IMR-90 (cell line): Measurements from ENCODE around the gene NRCAM. TPM values are rescaled to one million over a fixed set of nuclear protein-coding genes. Genes with fewer than 3 reads are reported as not detected.

Experiments
- ATAC-seq: fragments of 200-7000 bp; cut with Tn5 transposase; 2 replicates; pipeline ENCODE4 v1.9.1; 2020; ENCODE audit warnings: low read depth, mild to moderate bottlenecking, moderate library complexity
- BruUV-seq: library from RNA; stranded (reverse); fragments of 400-500 nt; replicated peaks from 2 replicates; lab custom pipeline; 2021; lab: Mats Ljungman, UMichigan
- CTCF ChIA-PET: fragments of 300-600 bp; formaldehyde crosslinking; extraction: SDS; loops from one replicate; lab custom pipeline; 2021; ENCODE audit warnings: antibody characterized with exemption; lab: Yijun Ruan, JAX
- POLR2A ChIA-PET: fragments of 300-600 bp; sonication (Branson Sonifier 250); formaldehyde crosslinking; loops from one replicate; lab custom pipeline; 2022; ENCODE audit warnings: antibody characterized with exemption; ENCODE audit not compliant: unreplicated experiment; lab: Charles Lee
- DNase-seq: peaks from one replicate; pipeline ENCODE4 v3.0.0; 2013
- H2AFZ ChIP-seq: replicated peaks from 2 replicates; pipeline ENCODE3; 2013; ENCODE audit warnings: low read length, mild to moderate bottlenecking; ENCODE audit not compliant: poor library complexity
- H2AK5ac ChIP-seq: 2 replicates; pipeline ENCODE4 v1.6.1; 2013; ENCODE audit warnings: low read depth, low read length, inconsistent platforms
- H2AK9ac ChIP-seq: replicated peaks from 2 replicates; pipeline ENCODE3; 2013; ENCODE audit warnings: mild to moderate bottlenecking, low read depth, low read length, moderate library complexity; ENCODE audit not compliant: poor library complexity
- H2BK120ac ChIP-seq: 2 replicates; pipeline ENCODE4 v1.6.1; 2013; ENCODE audit warnings: low read depth, low read length, inconsistent platforms
- H2BK15ac ChIP-seq: 3 replicates; pipeline ENCODE4 v1.6.1; 2013; ENCODE audit warnings: low read depth, low read length, inconsistent platforms
- H2BK20ac ChIP-seq: 2 replicates; pipeline ENCODE4 v1.6.1; 2013; ENCODE audit warnings: low read depth, mild to moderate bottlenecking, inconsistent platforms, low read length, moderate library complexity
- H2BK5ac ChIP-seq: 2 replicates; pipeline ENCODE4 v1.6.1; 2013; ENCODE audit warnings: mild to moderate bottlenecking, low read depth, low read length, inconsistent platforms; ENCODE audit not compliant: poor library complexity, severe bottlenecking
- H3K14ac ChIP-seq: replicated peaks from 2 replicates; pipeline ENCODE4 v1.6.1; 2013; ENCODE audit warnings: low read depth, low read length, inconsistent platforms
- H3K18ac ChIP-seq: 2 replicates; pipeline ENCODE4 v1.6.1; 2013; ENCODE audit warnings: low read depth, low read length, control low read depth
- H3K23ac ChIP-seq: 2 replicates; pipeline ENCODE4 v1.6.1; 2013; ENCODE audit warnings: low read depth, low read length, inconsistent platforms
- H3K27ac ChIP-seq: 2 replicates; pipeline ENCODE4 v1.5.1; 2013; ENCODE audit warnings: mild to moderate bottlenecking, control low read depth, low read length; ENCODE audit not compliant: insufficient read depth
- H3K27me3 ChIP-seq: 2 replicates; pipeline ENCODE4 v1.6.1; 2013; ENCODE audit warnings: low read length; ENCODE audit not compliant: control insufficient read depth, insufficient read depth
- H3K36me3 ChIP-seq: 2 replicates; pipeline ENCODE4 v1.6.1; 2013; ENCODE audit warnings: low read length, mixed read lengths; ENCODE audit not compliant: control insufficient read depth, insufficient read depth
- H3K4ac ChIP-seq: 2 replicates; pipeline ENCODE4 v1.6.1; 2013; ENCODE audit warnings: low read depth, low read length, inconsistent platforms
- H3K4me1 ChIP-seq: 2 replicates; pipeline ENCODE4 v1.6.1; 2013; ENCODE audit warnings: low read length, mixed read lengths; ENCODE audit not compliant: control insufficient read depth, insufficient read depth
- H3K4me2 ChIP-seq: 2 replicates; pipeline ENCODE4 v1.6.1; 2013; ENCODE audit warnings: low read depth, mild to moderate bottlenecking, control low read depth, low read length, moderate library complexity
- H3K4me3 ChIP-seq: 2 replicates; pipeline ENCODE4 v1.5.1; 2013; ENCODE audit warnings: low read depth, mild to moderate bottlenecking, control low read depth, low read length, moderate library complexity; ENCODE audit not compliant: insufficient read depth
- H3K56ac ChIP-seq: 2 replicates; pipeline ENCODE4 v1.6.1; 2013; ENCODE audit warnings: low read length, inconsistent platforms; ENCODE audit not compliant: insufficient read depth; ENCODE audit errors: extremely low read depth
- H3K79me1 ChIP-seq, 2 experiments: 2 replicates each; pipeline ENCODE4 v1.6.1; 2013; ENCODE audit warnings: low read length in 2 of 2, inconsistent platforms in 1 of 2, low read depth in 1 of 2
- H3K9ac ChIP-seq: 2 replicates; pipeline ENCODE4 v1.6.1; 2013; ENCODE audit warnings: low read depth, low read length, control low read depth
- H3K9me1 ChIP-seq: 2 replicates; pipeline ENCODE4 v1.6.1; 2013; ENCODE audit warnings: low read length, inconsistent platforms; ENCODE audit not compliant: insufficient read depth
- H3K9me3 ChIP-seq: 2 replicates; pipeline ENCODE4 v1.6.1; 2013; ENCODE audit warnings: low read length; ENCODE audit not compliant: control insufficient read depth, insufficient read depth
- H4K20me1 ChIP-seq: 2 replicates; pipeline ENCODE4 v1.6.1; 2013; ENCODE audit warnings: low read length, inconsistent platforms; ENCODE audit not compliant: insufficient read depth
- H4K5ac ChIP-seq: 2 replicates; pipeline ENCODE4 v1.6.1; 2013; ENCODE audit warnings: mild to moderate bottlenecking, low read depth, low read length, control low read depth
- H4K8ac ChIP-seq, 2 experiments: 2 replicates each; pipeline ENCODE4 v1.6.1; 2013; ENCODE audit warnings: low read depth in 2 of 2, low read length in 2 of 2, control low read depth in 1 of 2, inconsistent platforms in 1 of 2
- H4K91ac ChIP-seq: 2 replicates; pipeline ENCODE4 v1.6.1; 2013; ENCODE audit warnings: low read depth, low read length, inconsistent platforms; ENCODE audit not compliant: insufficient read depth
- BHLHE40 ChIP-seq: fragments of 150-350 bp; IDR thresholded peaks from 2 replicates; pipeline ENCODE4 v1.6.1; 2016; ENCODE audit warnings: mild to moderate bottlenecking, low read depth, low read length
- CEBPB ChIP-seq: IDR thresholded peaks from 2 replicates; pipeline ENCODE4 v1.6.1; 2012; ENCODE audit warnings: low read depth, low read length, improper control_type of control experiment
- CHD1 ChIP-seq: IDR thresholded peaks from 2 replicates; pipeline ENCODE4 v1.6.1; 2012; ENCODE audit warnings: low read depth, low read length, improper control_type of control experiment
- CTCF ChIP-seq: conservative IDR thresholded peaks from 2 replicates; pipeline ENCODE4 v1.5.1; 2012; ENCODE audit warnings: mild to moderate bottlenecking, low read depth, low read length, improper control_type of control experiment
- ELK1 ChIP-seq: fragments of 150-350 bp; IDR thresholded peaks from 2 replicates; pipeline ENCODE4 v1.6.1; 2016; ENCODE audit warnings: low read depth, mild to moderate bottlenecking, low read length, moderate library complexity, borderline replicate concordance
- FOS ChIP-seq: fragments of 150-350 bp; IDR thresholded peaks from 2 replicates; pipeline ENCODE4 v1.6.1; 2016; ENCODE audit warnings: low read depth, low read length
- MAFK ChIP-seq: IDR thresholded peaks from 2 replicates; pipeline ENCODE4 v1.6.1; 2012; ENCODE audit warnings: low read depth, low read length, improper control_type of control experiment
- MAZ ChIP-seq: IDR thresholded peaks from 2 replicates; pipeline ENCODE4 v1.6.1; 2012; ENCODE audit warnings: low read depth, mild to moderate bottlenecking, low read length, improper control_type of control experiment, moderate library complexity, borderline replicate concordance
- MXI1 ChIP-seq: IDR thresholded peaks from 2 replicates; pipeline ENCODE4 v1.6.1; 2012; ENCODE audit warnings: low read depth, mild to moderate bottlenecking, low read length, moderate library complexity, borderline replicate concordance
- NFE2L2 ChIP-seq: fragments of 150-350 bp; IDR thresholded peaks from 2 replicates; pipeline ENCODE4 v1.6.1; 2016; ENCODE audit warnings: low read depth, mild to moderate bottlenecking, low read length
- POLR2A ChIP-seq: IDR thresholded peaks from 2 replicates; pipeline ENCODE4 v1.6.1; 2012; ENCODE audit warnings: mild to moderate bottlenecking, low read depth, low read length
- RAD21 ChIP-seq: IDR thresholded peaks from 2 replicates; pipeline ENCODE4 v1.6.1; 2012; ENCODE audit warnings: low read length, improper control_type of control experiment
- RCOR1 ChIP-seq: IDR thresholded peaks from 2 replicates; pipeline ENCODE4 v1.6.1; 2012; ENCODE audit warnings: mild to moderate bottlenecking, low read length, improper control_type of control experiment; ENCODE audit not compliant: insufficient replicate concordance
- RFX5 ChIP-seq: IDR thresholded peaks from 2 replicates; pipeline ENCODE4 v1.8.0; 2012; ENCODE audit warnings: low read depth, mild to moderate bottlenecking, low read length, moderate library complexity
- SMC3 ChIP-seq: fragments of 150-350 bp; IDR thresholded peaks from 2 replicates; pipeline ENCODE4 v1.6.1; 2016; ENCODE audit warnings: low read depth, mild to moderate bottlenecking, antibody characterized with exemption, low read length, moderate library complexity
- USF2 ChIP-seq: fragments of 150-350 bp; IDR thresholded peaks from 2 replicates; pipeline ENCODE4 v1.6.1; 2017; ENCODE audit warnings: mild to moderate bottlenecking, antibody characterized with exemption, low read length, low read depth
- WGBS, 2 experiments: methylation state at CpG; one replicate each; pipeline versions ENCODE4 v1.1.5 to v1.1.7; 2013; ENCODE audit warnings: missing lambda C conversion rate in 2 of 2; ENCODE audit not compliant: insufficient read length in 1 of 2; ENCODE audit errors: extremely low coverage in 2 of 2; 5-methylcytosine and 5-hydroxymethylcytosine counted together
- dilution Hi-C: fragments of 300-500 bp; cut with HindIII; formaldehyde crosslinking; loops from one replicate; pipeline ENCODE4 v1.14.3; 2018; ENCODE audit warnings: low sequenced_read_pairs; ENCODE audit not compliant: unreplicated experiment
- in situ Hi-C: fragments of 300-500 bp; cut with MboI; formaldehyde crosslinking; loops from 3 replicates; pipeline ENCODE4 v1.14.3; 2019; ENCODE audit warnings: low sequenced_read_pairs, inconsistent platforms, mixed read lengths
- intact Hi-C: fragments of 100-400 bp; cut with micrococcal nuclease; formaldehyde crosslinking; loops from 2 replicates; pipeline ENCODE4 v1.10.0; 2022
- polyA plus RNA-seq, 3 experiments: library from polyadenylated mRNA; depleted of rRNA; stranded (reverse); fragments of >200 nt; gene quantifications; 2 replicates each; pipeline ENCODE4 v1.2.3, GENCODE V29; 2012; ENCODE audit warnings: low replicate concordance in 1 of 3
- total RNA-seq: library from RNA; depleted of rRNA; stranded (reverse); fragments of >200 nt; gene quantifications from 2 replicates; pipeline ENCODE4 v1.2.3, GENCODE V29; 2012

NRCAM gene
- total and polyA plus RNA-seq, 2 of the 4 experiments (the other 2 are of a cell fraction), result 0.46 to 1.1 TPM

DNA sequence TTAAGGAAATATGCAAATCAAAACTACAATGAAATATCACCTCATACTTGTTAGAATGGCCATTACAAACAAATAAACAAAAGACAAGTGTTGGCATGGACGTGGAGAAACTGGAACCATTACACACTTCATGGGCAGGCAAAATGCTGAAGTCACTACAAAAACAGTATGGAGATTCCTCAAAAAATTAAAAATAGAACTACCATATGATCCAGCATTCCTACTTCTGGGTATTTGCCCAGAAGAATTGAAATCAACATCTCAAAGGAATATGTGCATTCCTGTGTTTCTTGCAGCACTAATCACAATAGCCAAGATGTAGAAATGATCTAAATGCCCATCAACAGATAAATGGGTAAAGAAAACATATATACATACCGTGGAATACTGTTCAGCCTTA is 83.6 kb downstream of the NRCAM start:
- ATAC-seq (no peak), DNase-seq (no peak)
- no peak overlapping the region for H3K14ac ChIP-seq
- H3K4ac ChIP-seq, result no peak overlapping the region
- ChIA-PET POLR2A (no interaction called here), CTCF (no interaction called here)
- no peak overlapping the region for H3K56ac ChIP-seq
- H2AK9ac ChIP-seq, result no peak overlapping the region
- no peak overlapping the region for H2AK5ac ChIP-seq
- no peaks in the 10 kb centered on the region for H3K9me3 ChIP-seq
- H3K79me1 ChIP-seq, result no peaks in the 10 kb centered on the region
- TF ChIP-seq BHLHE40 (no peak), CEBPB (no peak), SMC3 (no peak), RFX5 (no peak), NFE2L2 (no peak), MXI1 (no peak), CHD1 (no peak), FOS (no peak), MAZ (no peak), MAFK (no peak), RCOR1 (no peak), CTCF (no peak), USF2 (no peak), POLR2A (no peak), ELK1 (no peak), RAD21 (no peak)
- no peak overlapping the region for H3K9ac ChIP-seq
- H3K27ac ChIP-seq, result no peak overlapping the region
- no CpG with 5 or more reads among the region's 2 CpGs for WGBS, 2 experiments
- dilution Hi-C loops, result no loop called here
- H3K9me1 ChIP-seq, result no peaks in the 10 kb centered on the region
- BruUV-seq, result no TSS peak
- in situ Hi-C loops, result no loop called here
- H3K4me3 ChIP-seq, result no peak overlapping the region
- no peak overlapping the region for H4K8ac ChIP-seq
- H3K4me1 ChIP-seq, result no peaks in the 10 kb centered on the region
- H3K23ac ChIP-seq, result no peak overlapping the region
- H3K27me3 ChIP-seq, result no peaks in the 10 kb centered on the region
- H4K91ac ChIP-seq, result no peak overlapping the region
- H2AFZ ChIP-seq, result no peak overlapping the region
- intact Hi-C loops, result no loop called here
- no peak overlapping the region for H4K5ac ChIP-seq
- no peak overlapping the region for H2BK5ac ChIP-seq
- no peak overlapping the region for H3K4me2 ChIP-seq
- no peak overlapping the region for H2BK20ac ChIP-seq
- H3K36me3 ChIP-seq, result no peaks in the 10 kb centered on the region
- no peaks in the 10 kb centered on the region for H4K20me1 ChIP-seq
- no peak overlapping the region for H2BK120ac ChIP-seq
- no peak overlapping the region for H2BK15ac ChIP-seq
- no peak overlapping the region for H3K18ac ChIP-seq
